HG03378 (cell line): ENCODE results near the gene ACTRT2.

Experiments
- ATAC-seq: cut with Tn5 transposase; IDR thresholded peaks from one replicate; pipeline ENCODE4 v1.9.1; 2021; ENCODE audit warnings: mild to moderate bottlenecking, moderate library complexity; ENCODE audit not compliant: unreplicated experiment

The ACTRT2 gene

GRCh38 chr1:3001471-3002348 lies 19.6 kb upstream of the ACTRT2 start:
- ATAC-seq, result no peak

- no peak for ATAC-seq
These were observed 18.8 kb upstream of the ACTRT2 start for GRCh38 chr1:3002349-3003038.

- no peak for ATAC-seq
These were observed 18.0 kb upstream of the ACTRT2 start for GRCh38 chr1:3003039-3003940.

GRCh38 chr1:3003941-3004270 lies 17.4 kb upstream of the ACTRT2 start:
- no peak for ATAC-seq

- no peak for ATAC-seq
These were observed 16.7 kb upstream of the ACTRT2 start for GRCh38 chr1:3004285-3005205.

- no peak for ATAC-seq
These were observed 15.5 kb upstream of the ACTRT2 start for GRCh38 chr1:3005771-3006170.

GRCh38 chr1:3007298-3008147 lies 13.7 kb upstream of the ACTRT2 start:
- ATAC-seq, result no peak

- ATAC-seq, result no peak
These were observed 12.2 kb upstream of the ACTRT2 start for GRCh38 chr1:3009021-3009420.

GRCh38 chr1:3009556-3009955 lies 11.7 kb upstream of the ACTRT2 start:
- ATAC-seq, result no peak

GRCh38 chr1:3011127-3011526 lies 10.1 kb upstream of the ACTRT2 start:
- no peak for ATAC-seq

- ATAC-seq, result no peak
These were observed 9.4 kb upstream of the ACTRT2 start for GRCh38 chr1:3011631-3012455.

GRCh38 chr1:3012456-3013291 lies 8.6 kb upstream of the ACTRT2 start:
- no peak for ATAC-seq

- no peak for ATAC-seq
These were observed 7.8 kb upstream of the ACTRT2 start for GRCh38 chr1:3013371-3014049.

GRCh38 chr1:3014050-3014440 lies 7.2 kb upstream of the ACTRT2 start:
- no peak for ATAC-seq

GRCh38 chr1:3014443-3015268 lies 6.6 kb upstream of the ACTRT2 start:
- no peak for ATAC-seq

- ATAC-seq, result no peak
These were observed 6.0 kb upstream of the ACTRT2 start for GRCh38 chr1:3015269-3015635.
